SU-DHL-6 (cell line): Measurements from ENCODE around the gene SLC16A8.

Source experiments
- H2AFZ ChIP-seq: fragments of 200-600 bp; sonication (generic); 2 replicates; pipeline ENCODE4 v1.6.1; 2014; ENCODE audit warnings: low read depth, mild to moderate bottlenecking, moderate library complexity, mixed read lengths, antibody characterized with exemption, low read length; ENCODE audit not compliant: severe bottlenecking
- H3F3A ChIP-seq: fragments of 200-600 bp; shearing (Covaris generic); 2 replicates; pipeline ENCODE4 v1.6.0; 2016; ENCODE audit warnings: antibody characterized with exemption, mild to moderate bottlenecking; ENCODE audit not compliant: insufficient read depth
- H3K27ac ChIP-seq: fragments of 200-600 bp; sonication (generic); 2 replicates; pipeline ENCODE4 v1.5.1; 2016; ENCODE audit warnings: low read depth, mild to moderate bottlenecking, low read length, moderate library complexity, mixed read lengths
- H3K27me3 ChIP-seq: fragments of 200-600 bp; sonication (generic), shearing (Covaris generic); 2 replicates; pipeline ENCODE4 v1.6.0; 2014; ENCODE audit warnings: mild to moderate bottlenecking, low read length
- H3K36me3 ChIP-seq: fragments of 200-600 bp; sonication (generic); 2 replicates; pipeline ENCODE4 v1.6.1; 2014; ENCODE audit warnings: mild to moderate bottlenecking, low read length, mixed read lengths
- H3K4me2 ChIP-seq: fragments of 300-600, 200-600 bp; shearing (Covaris generic), sonication (generic); 2 replicates; pipeline ENCODE4 v1.6.0; 2014; ENCODE audit warnings: low read length, low read depth, mild to moderate bottlenecking; ENCODE audit not compliant: poor library complexity, severe bottlenecking
- H3K4me3 ChIP-seq: fragments of 200-600 bp; sonication (generic); 2 replicates; pipeline ENCODE4 v1.5.1; 2014; ENCODE audit warnings: antibody characterized with exemption, low read length, mild to moderate bottlenecking, mixed read lengths; ENCODE audit not compliant: insufficient read depth, poor library complexity, severe bottlenecking
- H3K79me2 ChIP-seq: fragments of 200-600 bp; sonication (generic); 2 replicates; pipeline ENCODE4 v1.6.1; 2014; ENCODE audit warnings: mild to moderate bottlenecking, low read length, moderate library complexity; ENCODE audit not compliant: insufficient read depth
- H3K9ac ChIP-seq: fragments of 200-600 bp; sonication (generic); 2 replicates; pipeline ENCODE4 v1.7.0; 2014; ENCODE audit warnings: mild to moderate bottlenecking, low read length
- H3K9me2 ChIP-seq: fragments of 200-600 bp; sonication (generic); replicated peaks from 2 replicates; pipeline ENCODE4 v1.6.1; 2014; ENCODE audit warnings: low read length; ENCODE audit not compliant: insufficient read depth
- H3K9me3 ChIP-seq: fragments of 200-600 bp; sonication (generic); 2 replicates; pipeline ENCODE4 v1.6.1; 2014; ENCODE audit warnings: low read length, mixed read lengths; ENCODE audit not compliant: insufficient read depth
- H4K20me1 ChIP-seq: fragments of 200-600 bp; sonication (generic); 2 replicates; pipeline ENCODE4 v1.6.1; 2014; ENCODE audit warnings: low read depth, mild to moderate bottlenecking, antibody characterized with exemption, low read length, moderate library complexity, mixed read lengths
- CTCF ChIP-seq: fragments of 200-600 bp; sonication (generic); IDR thresholded peaks from one replicate; pipeline ENCODE4 v1.5.1; 2017; ENCODE audit warnings: antibody characterized with exemption, mild to moderate bottlenecking, low read length, moderate library complexity; ENCODE audit not compliant: insufficient read depth, poor library complexity, severe bottlenecking
- EZH2phosphoT487 ChIP-seq: fragments of 200-600 bp; sonication (generic), shearing (Covaris generic); conservative IDR thresholded peaks from 2 replicates; pipeline ENCODE4 v1.6.1; 2018; ENCODE audit warnings: mild to moderate bottlenecking, antibody characterized with exemption, low read length, moderate library complexity, mixed read lengths

Gene SLC16A8

GRCh38 chr22:38106814-38107578 is 23.0 kb upstream of the SLC16A8 start:
- Histone ChIP-seq H3K79me2 (no peaks in the 10 kb centered on the region), H3K36me3 (no peaks in the 10 kb centered on the region), H3K9me2 (no peaks in the 10 kb centered on the region), H3K4me3 (no peak overlapping the region), H3K9ac (no peak overlapping the region), H3K4me2 (no peak overlapping the region), H4K20me1 (no peaks in the 10 kb centered on the region), H3K27ac (no peak overlapping the region), H3K27me3 (no peaks in the 10 kb centered on the region), H3K9me3 (no peaks in the 10 kb centered on the region), H2AFZ (no peak overlapping the region), H3F3A (peaks cover 2% of the 10 kb centered on the region; the same call in 1 of the 2 replicates)
- TF ChIP-seq CTCF (no peak), EZH2phosphoT487 (no peak)

GRCh38 chr22:38104084-38104483 is 20.1 kb upstream of the SLC16A8 start:
- H2AFZ ChIP-seq: no peak overlapping the region
- no peaks in the 10 kb centered on the region for H3K9me3 ChIP-seq
- H3K9ac ChIP-seq: no peak overlapping the region
- H4K20me1 ChIP-seq: no peaks in the 10 kb centered on the region
- no peak overlapping the region for H3K27ac ChIP-seq
- no peaks in the 10 kb centered on the region for H3K27me3 ChIP-seq
- no peaks in the 10 kb centered on the region for H3K36me3 ChIP-seq
- no peak overlapping the region for H3K4me2 ChIP-seq
- H3K4me3 ChIP-seq: no peak overlapping the region
- H3F3A ChIP-seq: peaks cover 2% of the 10 kb centered on the region; the same call in 1 of the 2 replicates
- no peak for TF ChIP-seq EZH2phosphoT487
- no peak for TF ChIP-seq CTCF
- no peaks in the 10 kb centered on the region for H3K9me2 ChIP-seq
- no peaks in the 10 kb centered on the region for H3K79me2 ChIP-seq

DNA sequence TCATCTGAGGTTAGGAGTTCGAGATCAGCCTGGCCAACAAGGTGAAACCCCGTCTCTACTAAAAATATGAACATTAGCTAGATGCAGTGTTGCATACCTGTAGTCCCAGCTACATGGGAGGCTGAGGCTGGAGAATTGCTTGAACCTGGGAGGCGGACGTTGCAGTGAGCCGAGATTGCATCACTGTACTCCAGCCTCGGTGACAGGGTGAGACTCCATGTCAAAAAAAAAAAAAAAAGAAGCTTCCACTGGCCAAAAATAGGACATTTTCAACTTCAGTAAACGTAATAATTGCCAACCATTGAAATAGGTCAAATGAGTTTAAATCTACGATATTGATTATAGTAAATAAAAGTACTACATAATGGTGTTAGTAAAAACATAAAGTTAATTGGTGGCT is 19.7 kb upstream of the SLC16A8 start:
- no peaks in the 10 kb centered on the region for H4K20me1 ChIP-seq
- no peak overlapping the region for H3K4me2 ChIP-seq
- H2AFZ ChIP-seq: no peak overlapping the region
- H3K9ac ChIP-seq: no peak overlapping the region
- peaks cover 2% of the 10 kb centered on the region; the same call in 1 of the 2 replicates for H3F3A ChIP-seq
- TF ChIP-seq CTCF (no peak), EZH2phosphoT487 (no peak)
- H3K27me3 ChIP-seq: no peaks in the 10 kb centered on the region
- no peaks in the 10 kb centered on the region for H3K79me2 ChIP-seq
- H3K4me3 ChIP-seq: no peak overlapping the region
- H3K9me2 ChIP-seq: no peaks in the 10 kb centered on the region
- no peak overlapping the region for H3K27ac ChIP-seq
- H3K36me3 ChIP-seq: no peaks in the 10 kb centered on the region
- no peaks in the 10 kb centered on the region for H3K9me3 ChIP-seq
